Uterus (tissue), 4 donors: ENCODE measurements around the gene COPS8. TPM values are rescaled to one million over a fixed set of nuclear protein-coding genes. Genes with fewer than 3 reads are reported as not detected.

Experiments
- DNase-seq, 2 donors: peaks; one replicate each; pipeline ENCODE4 v3.0.0-alpha.2; 2019 to 2020
- H3K27ac ChIP-seq, 2 donors: fragments of 200-600 bp; sonication (generic); 1 replicate in 1 of 2; 2 replicates in 1 of 2; pipeline ENCODE4 v1.5.1; 2016 to 2018
- H3K27me3 ChIP-seq, 2 donors: fragments of 200-600 bp; sonication (generic); one replicate each; pipeline ENCODE4 v1.5.1; 2018 to 2019; ENCODE audit warnings: control low read depth in 1 of 2
- H3K36me3 ChIP-seq, 2 donors: fragments of 200-600 bp; sonication (generic); one replicate each; pipeline ENCODE4 v1.5.1; 2019; ENCODE audit warnings: control low read depth in 1 of 2
- H3K4me1 ChIP-seq, 2 donors: fragments of 200-600 bp; sonication (generic); one replicate each; pipeline ENCODE4 v1.5.1; 2018 to 2019; ENCODE audit warnings: control low read depth in 1 of 2
- H3K4me3 ChIP-seq, 2 donors: fragments of 200-600 bp; sonication (generic); 1 replicate in 1 of 2; 2 replicates in 1 of 2; pipeline ENCODE4 v1.5.1; 2018 to 2019; ENCODE audit warnings: mild to moderate bottlenecking in 1 of 2
- H3K9me3 ChIP-seq, 2 donors: fragments of 200-600 bp; sonication (generic); one replicate each; pipeline ENCODE4 v1.5.1; 2019; ENCODE audit warnings: control low read depth in 1 of 2
- CTCF ChIP-seq, 4 experiments: fragments of 200-600 bp in 2 of 4; fragments of 450-650 bp in 2 of 4; sonication (generic) in 2 of 4; IDR thresholded peaks; one replicate each; pipeline ENCODE4 v1.5.1; 2016 to 2019; ENCODE audit warnings: antibody characterized with exemption in 4 of 4, mild to moderate bottlenecking in 2 of 4, moderate library complexity in 1 of 4
- POLR2A ChIP-seq, 2 donors: fragments of 450-650 bp; IDR thresholded peaks; one replicate each; pipeline ENCODE4 v1.6.1; 2016; ENCODE audit warnings: antibody characterized with exemption in 2 of 2, mild to moderate bottlenecking in 1 of 2, moderate library complexity in 1 of 2
- intact Hi-C: fragments of 100-400 bp; cut with DNase I; formaldehyde crosslinking; loops from one replicate; pipeline ENCODE4 v1.15.1; 2023; ENCODE audit warnings: low total_unique reads
- total RNA-seq, 4 donors: library from RNA; depleted of rRNA in 3 of 4; stranded (reverse); fragments of >200 nt in 3 of 4; gene quantifications; one replicate each; pipeline versions ENCODE4 v1.1.0 to v1.2.4, GENCODE V29; 2014 to 2023
- donor health status: DM: yes; HTN: yes; CAD: no.

COPS8 gene
- total RNA-seq, 4 donors from 2014 or later: 45.0 to 139 (median 60.8) TPM

- Histone ChIP-seq H3K27me3 (no peaks in the 10 kb centered on the region), H3K9me3 (no peaks in the 10 kb centered on the region), H3K27ac (peak overlapping the region in 1 of 2 donors; percentile 81), H3K4me1 (peaks cover 3 to 4% of the 10 kb centered on the region in 2 donors), H3K4me3 (no peak overlapping the region), H3K36me3 (no peaks in the 10 kb centered on the region)
- DNase-seq: no peak
- no peak for TF ChIP-seq CTCF (IDR thresholded peaks at IDR 0.05)
- no peak for TF ChIP-seq POLR2A (IDR thresholded peaks at IDR 0.05)
- intact Hi-C loops: loop anchor here (10.0 kb wide), 1 partner anchor 454 kb away; no protein-coding TSS in a partner anchor
Observed at GRCh38 chr2:237120916-237121315, 35.2 kb downstream of the COPS8 start.

GRCh38 chr2:237121321-237121720 is 35.6 kb downstream of the COPS8 start:
- DNase-seq: no peak
- no peak for TF ChIP-seq POLR2A (IDR thresholded peaks at IDR 0.05)
- no peak for TF ChIP-seq CTCF (IDR thresholded peaks at IDR 0.05)
- H3K9me3 ChIP-seq: no peaks in the 10 kb centered on the region
- H3K4me1 ChIP-seq: peaks cover 0 to 4% of the 10 kb centered on the region in 2 donors
- no peaks in the 10 kb centered on the region for H3K36me3 ChIP-seq
- intact Hi-C loops: loop anchor here (10.0 kb wide), 1 partner anchor 453 kb away; no protein-coding TSS in a partner anchor
- no peak overlapping the region for H3K27ac ChIP-seq
- no peaks in the 10 kb centered on the region for H3K27me3 ChIP-seq
- no peak overlapping the region for H3K4me3 ChIP-seq

GRCh38 chr2:237122214-237122666 is 36.6 kb downstream of the COPS8 start:
- H3K9me3 ChIP-seq: no peaks in the 10 kb centered on the region
- H3K27ac ChIP-seq: peak overlapping the region in 1 of 2 donors; percentile 55
- no peak overlapping the region for H3K4me3 ChIP-seq
- H3K4me1 ChIP-seq: peaks cover 0 to 7% of the 10 kb centered on the region in 2 donors
- H3K27me3 ChIP-seq: no peaks in the 10 kb centered on the region
- H3K36me3 ChIP-seq: no peaks in the 10 kb centered on the region
- DNase-seq: peak; percentile 65 to 72
- TF ChIP-seq CTCF (IDR thresholded peaks at IDR 0.05) (peak; percentile 58 to 70 (median 66)), POLR2A (IDR thresholded peaks at IDR 0.05) (no peak)
- intact Hi-C loops: loop anchor here (10.0 kb wide), 1 partner anchor 453 kb away; no protein-coding TSS in a partner anchor

DNA sequence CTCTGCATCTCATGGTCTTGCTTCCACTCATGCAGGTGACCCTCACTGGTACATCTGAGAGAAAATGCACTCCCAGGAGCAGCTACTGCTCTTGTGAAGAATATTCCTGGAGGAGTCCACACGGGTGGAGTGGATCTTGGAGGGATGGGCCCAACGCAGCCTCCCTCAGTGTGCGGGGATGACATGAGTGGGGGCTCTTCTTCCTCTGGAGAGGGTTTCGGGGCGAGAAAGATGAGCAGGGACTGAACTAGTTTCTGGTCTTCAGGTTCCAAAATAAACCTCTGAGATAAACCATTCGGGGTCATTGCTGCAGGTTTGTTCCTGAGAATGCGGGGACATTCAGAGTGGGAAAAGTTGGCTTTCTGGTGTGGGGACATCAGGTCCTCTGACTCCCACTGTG is 39.1 kb downstream of the COPS8 start:
- peak overlapping the region; percentile 90 to 92 for H3K27ac ChIP-seq
- intact Hi-C loops: loop anchor here (10.0 kb wide), 1 partner anchor 450 kb away; no protein-coding TSS in a partner anchor
- H3K9me3 ChIP-seq: no peaks in the 10 kb centered on the region
- no peak overlapping the region for H3K4me3 ChIP-seq
- H3K4me1 ChIP-seq: peaks cover 0 to 10% of the 10 kb centered on the region in 2 donors
- H3K27me3 ChIP-seq: no peaks in the 10 kb centered on the region
- DNase-seq: no peak
- no peaks in the 10 kb centered on the region for H3K36me3 ChIP-seq
- TF ChIP-seq POLR2A (IDR thresholded peaks at IDR 0.05): no peak
- TF ChIP-seq CTCF (IDR thresholded peaks at IDR 0.05): no peak

DNA sequence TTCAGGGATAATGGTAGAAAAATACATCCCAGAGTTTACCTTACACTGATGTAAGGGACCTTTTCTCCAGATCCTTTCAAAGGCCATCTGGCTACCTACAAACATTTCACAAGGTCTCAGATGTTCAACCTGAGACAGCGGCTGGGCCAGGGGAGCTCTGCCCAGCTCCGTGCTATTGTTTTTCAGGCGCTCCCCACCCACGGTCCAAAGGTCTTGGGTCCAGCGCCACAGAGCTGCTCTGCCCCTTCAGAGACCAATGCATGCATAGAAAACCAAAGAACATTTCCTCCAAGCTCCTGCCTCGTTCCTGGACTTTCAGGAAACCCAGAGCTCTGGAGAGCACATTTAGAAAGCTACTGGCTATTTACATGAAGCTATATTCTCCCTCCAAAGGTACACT is 40.3 kb downstream of the COPS8 start:
- intact Hi-C loops: loop anchor here (10.0 kb wide), 1 partner anchor 449 kb away; no protein-coding TSS in a partner anchor

More for the DNA sequence above, 40.3 kb downstream of the COPS8 start:
- Histone ChIP-seq H3K9me3 (no peaks in the 10 kb centered on the region), H3K27me3 (no peaks in the 10 kb centered on the region), H3K27ac (peak overlapping the region; percentile 90 to 92), H3K4me1 (peaks cover 0 to 10% of the 10 kb centered on the region in 2 donors), H3K4me3 (no peak overlapping the region), H3K36me3 (no peaks in the 10 kb centered on the region)
- no peak for DNase-seq
- TF ChIP-seq CTCF (IDR thresholded peaks at IDR 0.05): no peak
- TF ChIP-seq POLR2A (IDR thresholded peaks at IDR 0.05): no peak
